Measurements from ENCODE around the gene ZKSCAN1. TPM values are rescaled to one million over a fixed set of nuclear protein-coding genes. Genes with fewer than 3 reads are reported as not detected.
A peak's percentile ranks its signal among the peaks of the same experiment; 100 is the strongest.
"Not testable (repeated sequence)": the region's sequence is repeated elsewhere in the genome, so short reads cannot be mapped to it uniquely, and the experiment has no call there.

The ZKSCAN1 gene
- total RNA-seq, 1 experiment from 2014 or later = 15.9 TPM

GRCh38 chr7:100000239-100000638, 15.2 kb upstream of the ZKSCAN1 start:
- no peak for DNase-seq (ENCODE audit: low read depth)

GRCh38 chr7:100003711-100004661, 11.4 kb upstream of the ZKSCAN1 start:
- DNase-seq (ENCODE audit: low read depth) = no peak

- DNase-seq (ENCODE audit: low read depth) = peak; percentile 20
Measured at GRCh38 chr7:100007887-100008286, 7.5 kb upstream of the ZKSCAN1 start.

- no peak for DNase-seq (ENCODE audit: low read depth)
Measured at GRCh38 chr7:100008525-100008924, 6.9 kb upstream of the ZKSCAN1 start.

- DNase-seq (ENCODE audit: low read depth) = not testable (repeated sequence)
Measured at GRCh38 chr7:100009952-100010351, 5.4 kb upstream of the ZKSCAN1 start.

- DNase-seq (ENCODE audit: low read depth) = no peak
Measured at GRCh38 chr7:100010901-100011300, 4.5 kb upstream of the ZKSCAN1 start.

GRCh38 chr7:100011516-100011915, 3.9 kb upstream of the ZKSCAN1 start:
- no peak for DNase-seq (ENCODE audit: low read depth)

GRCh38 chr7:100012385-100013327, 2.7 kb upstream of the ZKSCAN1 start:
- DNase-seq (ENCODE audit: low read depth) = not testable (repeated sequence)

GRCh38 chr7:100013328-100013676, 2.1 kb upstream of the ZKSCAN1 start:
- no peak for DNase-seq (ENCODE audit: low read depth)

GRCh38 chr7:100016215-100016901, 962 bp downstream of the ZKSCAN1 start:
- DNase-seq (ENCODE audit: low read depth) = no peak

GRCh38 chr7:100017300-100017699, 1.9 kb downstream of the ZKSCAN1 start:
- no peak for DNase-seq (ENCODE audit: low read depth)

GRCh38 chr7:100017875-100018274, 2.5 kb downstream of the ZKSCAN1 start:
- DNase-seq (ENCODE audit: low read depth) = no peak

- no peak for DNase-seq (ENCODE audit: low read depth)
Measured at GRCh38 chr7:100019908-100020307, 4.5 kb downstream of the ZKSCAN1 start.

- DNase-seq (ENCODE audit: low read depth) = no peak
Measured at GRCh38 chr7:100021297-100021696, 5.9 kb downstream of the ZKSCAN1 start.

- DNase-seq (ENCODE audit: low read depth) = no peak
Measured at GRCh38 chr7:100022621-100023020, 7.2 kb downstream of the ZKSCAN1 start.

- no peak for DNase-seq (ENCODE audit: low read depth)
Measured at GRCh38 chr7:100023526-100023925, 8.1 kb downstream of the ZKSCAN1 start.

GRCh38 chr7:100024020-100024619, 8.7 kb downstream of the ZKSCAN1 start:
- DNase-seq (ENCODE audit: low read depth) = no peak

GRCh38 chr7:100027197-100027596, 11.8 kb downstream of the ZKSCAN1 start:
- DNase-seq (ENCODE audit: low read depth) = no peak

GRCh38 chr7:100029596-100029995, 14.2 kb downstream of the ZKSCAN1 start:
- no peak for DNase-seq (ENCODE audit: low read depth)

- DNase-seq (ENCODE audit: low read depth) = no peak
Measured at GRCh38 chr7:100033526-100033925, 18.1 kb downstream of the ZKSCAN1 start.

GRCh38 chr7:100034871-100035510, 19.6 kb downstream of the ZKSCAN1 start:
- DNase-seq (ENCODE audit: low read depth) = peak; percentile 21
